ENCODE results near the gene NEK4.

GRCh38 chr3:52695798-52696671, 74.7 kb downstream of the NEK4 start:
- TF ChIP-seq GATA2 (IDR thresholded peaks at IDR 0.05; ENCODE audit: low read depth, low read length) (no peak), GATA3 (IDR thresholded peaks at IDR 0.05; ENCODE audit: low read depth, low read length) (no peak)

Data from SH-SY5Y (cell line).